Activated CD4-positive, CD25-positive, alpha-beta regulatory T cell treated with anti-CD3 and anti-CD28 coated beads, Interleukin-2, amount 50 U/mL, for 16 hours (primary cell): ENCODE results near the gene RAB26.
"Not testable (repeated sequence)": the region's sequence is repeated elsewhere in the genome, so short reads cannot be mapped to it uniquely, and the experiment has no call there.

Source experiments
- DNase-seq: peaks from one replicate; pipeline ENCODE4 v3.0.0-alpha.2; 2020; ENCODE audit warnings: low read depth, low spot score

RAB26 gene

DNA sequence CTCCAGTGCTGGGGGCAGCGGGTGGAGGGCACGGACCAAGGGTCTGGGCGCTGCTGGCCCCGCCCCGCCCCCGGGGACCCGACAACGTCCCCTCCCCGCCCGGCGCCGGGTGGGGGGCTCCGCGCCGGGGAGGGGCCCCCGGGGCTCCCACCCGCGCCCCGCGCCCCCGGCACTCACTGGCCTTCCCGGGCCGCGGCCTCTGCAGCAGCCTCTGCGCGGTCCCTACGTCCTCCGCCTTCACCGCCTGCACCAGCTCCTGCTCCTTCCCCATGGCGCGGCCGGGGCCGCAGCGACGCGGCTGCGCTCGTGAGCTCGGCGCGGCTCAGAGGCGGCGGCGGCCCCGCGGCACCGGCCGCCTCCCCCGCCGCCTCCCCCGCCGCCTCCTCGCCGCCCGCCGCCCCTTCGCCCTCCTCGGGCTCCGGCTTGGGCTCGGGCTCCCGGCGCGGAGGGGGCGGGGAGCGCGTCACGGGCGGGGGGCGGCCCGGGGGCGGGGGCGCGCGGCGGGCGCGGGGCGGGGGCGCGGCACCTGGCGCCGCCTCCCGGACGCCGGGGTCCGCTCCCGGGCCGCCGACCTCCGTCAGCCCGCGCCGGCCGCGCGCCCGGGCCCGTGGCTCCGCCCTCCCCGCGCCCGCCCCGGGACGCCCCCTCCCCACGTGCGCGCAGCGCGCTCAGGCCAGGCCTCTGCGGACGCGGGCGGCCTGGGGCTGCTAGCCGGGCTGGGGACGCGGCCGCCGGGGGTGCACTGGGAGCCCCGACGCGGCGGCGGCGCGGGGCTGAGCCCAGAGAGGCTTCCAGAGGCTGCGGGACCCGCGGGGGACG is 47.9 kb downstream of the RAB26 start, which contains the start of gene CASKIN1:
TSS of gene CASKIN1 (minus strand) at position 444 of the 819 bp plus-strand sequence. CDS start at position 271, 173 bp downstream.
- DNase-seq: no peak

GRCh38 chr16:2196981-2197511 is 48.6 kb downstream of the RAB26 start:
- no peak for DNase-seq

- no peak for DNase-seq
Measured at GRCh38 chr16:2197765-2198164, 49.3 kb downstream of the RAB26 start.

DNA sequence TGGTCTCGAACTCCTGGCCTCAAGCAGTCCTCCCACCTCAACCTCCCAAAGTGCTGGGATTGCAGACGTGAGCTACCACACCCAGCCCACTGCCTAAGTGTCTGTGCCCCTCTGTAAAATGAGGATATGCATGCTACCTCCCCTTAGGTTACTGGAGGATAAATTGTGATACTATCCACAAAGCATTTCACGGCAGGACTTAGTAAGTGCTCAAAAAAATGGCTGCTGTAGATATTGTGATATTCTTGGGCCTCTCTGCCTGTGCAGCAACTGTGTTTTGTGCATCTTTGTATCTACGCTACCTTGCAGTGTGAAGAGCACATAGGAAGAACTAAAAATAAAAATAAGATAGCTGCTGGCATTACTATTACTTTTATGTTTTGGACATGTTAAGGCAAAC is 49.9 kb downstream of the RAB26 start:
- no peak for DNase-seq

DNA sequence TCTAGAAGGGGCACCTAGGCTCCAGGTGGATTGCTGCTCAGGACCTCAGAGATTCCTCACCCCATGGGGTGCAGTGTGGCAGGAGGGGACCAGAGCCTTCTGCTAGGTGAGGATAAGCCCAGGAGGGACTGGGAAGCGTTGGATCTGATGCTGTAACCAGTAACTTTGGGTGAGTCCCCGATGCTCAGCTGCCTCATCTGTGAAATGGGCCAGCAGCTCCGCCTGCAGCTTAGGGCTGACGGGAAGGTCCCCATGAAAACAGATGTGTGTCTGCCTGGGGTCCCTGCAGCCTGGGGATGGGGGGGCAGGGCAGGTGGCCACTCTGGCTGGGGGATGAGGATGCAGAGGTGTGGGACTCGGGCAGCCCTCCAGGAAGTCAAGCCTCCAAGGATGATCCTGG is 50.7 kb downstream of the RAB26 start:
- DNase-seq: no peak

DNA sequence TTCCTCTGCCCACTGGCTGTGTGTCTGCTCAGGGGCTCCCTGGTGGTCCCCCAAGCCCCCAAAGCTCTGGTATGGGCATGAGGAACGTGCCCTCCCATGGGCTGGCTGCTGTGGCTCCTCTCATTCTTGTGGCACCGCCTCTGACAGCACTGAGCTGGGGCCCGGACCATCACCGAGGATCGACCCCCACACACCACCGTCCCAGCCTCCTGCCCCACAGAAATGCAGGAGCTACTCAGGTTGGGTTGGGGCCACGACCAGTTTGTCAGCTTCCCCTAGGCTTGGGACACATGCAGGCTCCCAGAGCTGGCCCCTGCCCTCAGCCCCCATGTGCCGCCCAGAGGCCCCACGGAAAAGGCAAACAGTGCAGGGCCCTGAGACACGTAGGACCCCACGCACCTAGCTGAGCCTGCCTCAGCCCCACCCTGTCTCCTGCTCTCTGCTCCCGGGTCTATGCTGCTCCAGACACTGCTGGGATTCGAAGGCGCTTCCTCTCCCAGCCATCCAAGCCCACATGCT is 51.3 kb downstream of the RAB26 start:
- DNase-seq: no peak

GRCh38 chr16:2200313-2200712 is 51.9 kb downstream of the RAB26 start:
- no peak for DNase-seq

DNA sequence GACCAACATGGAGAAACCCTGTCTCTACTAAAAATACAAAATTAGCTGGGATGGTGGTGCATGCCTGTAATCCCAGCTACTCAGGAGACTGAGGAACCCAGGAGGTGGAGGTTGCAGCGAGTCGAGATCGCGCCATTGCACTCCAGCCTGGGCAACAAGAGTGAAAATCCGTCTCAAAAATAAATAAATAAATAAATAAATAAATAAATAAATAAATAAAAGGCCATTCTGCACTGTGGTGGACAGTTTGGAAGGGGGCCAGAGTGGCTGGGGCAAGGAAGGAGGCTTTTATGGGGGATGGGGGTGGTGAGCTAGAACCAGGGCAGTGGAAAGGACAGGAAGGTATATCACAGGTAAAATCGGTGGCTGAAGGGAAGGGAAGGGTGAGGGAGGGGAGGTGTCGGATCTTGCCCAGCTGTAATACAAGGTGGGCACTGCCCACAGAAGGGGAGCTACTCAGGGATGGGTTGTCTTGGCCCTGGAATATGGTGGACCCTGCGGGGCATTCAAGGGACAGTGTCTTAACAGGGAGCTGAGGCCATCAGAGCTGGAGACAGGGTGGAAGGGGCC is 54.8 kb downstream of the RAB26 start:
- DNase-seq: not testable (repeated sequence)
